ENCODE data around the gene ENPP3. TPM values are rescaled to one million over a fixed set of nuclear protein-coding genes. Genes with fewer than 3 reads are reported as not detected.

ENPP3 gene
- total RNA-seq, 1 donor from 2014 or later, result 0.09 TPM

DNA sequence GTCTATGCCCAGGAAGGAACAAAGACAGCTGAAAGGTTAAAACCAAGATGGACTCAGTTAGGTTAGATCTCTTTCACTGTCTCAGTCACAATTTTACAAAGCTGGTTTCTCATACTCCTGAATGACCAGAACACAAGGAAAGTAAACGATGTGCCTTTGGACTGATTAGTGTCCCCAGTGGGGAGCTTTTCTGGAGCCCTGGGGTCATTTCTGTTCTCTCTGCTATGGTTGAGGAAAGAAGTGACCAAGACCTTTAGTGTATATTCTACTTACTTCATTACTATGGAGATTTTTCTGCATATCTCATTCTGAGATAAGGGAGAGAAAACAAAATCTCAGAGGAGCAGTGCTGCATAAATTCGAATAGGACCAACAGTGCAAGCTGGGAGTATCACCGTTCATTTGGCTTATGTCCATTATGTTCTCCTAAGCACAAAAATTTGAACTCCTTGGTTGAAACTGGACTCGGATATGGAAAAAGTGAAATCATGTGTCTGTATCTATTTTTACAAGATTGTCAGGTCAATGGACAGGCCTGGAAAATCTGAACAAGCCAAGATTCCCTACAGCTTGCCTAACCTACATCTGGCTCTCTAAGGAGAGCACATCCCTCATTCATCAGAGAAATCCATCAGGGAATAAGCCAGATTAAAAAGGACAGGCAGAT, 136.3 kb downstream of the ENPP3 start:
- Histone ChIP-seq H3K4me3 (no peak overlapping the region), H3K27ac (no peak overlapping the region), H3K79me2 (ENCODE audit: low read depth) (no peaks in the 10 kb centered on the region), H3K9ac (no peak overlapping the region), H3K9me3 (ENCODE audit: low read depth) (no peaks in the 10 kb centered on the region), H3K27me3 (no peaks in the 10 kb centered on the region), H3K4me1 (no peaks in the 10 kb centered on the region), H3F3A (ENCODE audit: low read depth) (no peaks in the 10 kb centered on the region), H3K4me2 (no peak overlapping the region), H2AFZ (replicated peaks) (no peak overlapping the region), H4K20me1 (ENCODE audit: low read depth) (no peaks in the 10 kb centered on the region), H3K36me3 (no peaks in the 10 kb centered on the region)
- no peak for TF ChIP-seq EZH2phosphoT487 (IDR thresholded peaks at IDR 0.05)
- TF ChIP-seq, protein P1, sequence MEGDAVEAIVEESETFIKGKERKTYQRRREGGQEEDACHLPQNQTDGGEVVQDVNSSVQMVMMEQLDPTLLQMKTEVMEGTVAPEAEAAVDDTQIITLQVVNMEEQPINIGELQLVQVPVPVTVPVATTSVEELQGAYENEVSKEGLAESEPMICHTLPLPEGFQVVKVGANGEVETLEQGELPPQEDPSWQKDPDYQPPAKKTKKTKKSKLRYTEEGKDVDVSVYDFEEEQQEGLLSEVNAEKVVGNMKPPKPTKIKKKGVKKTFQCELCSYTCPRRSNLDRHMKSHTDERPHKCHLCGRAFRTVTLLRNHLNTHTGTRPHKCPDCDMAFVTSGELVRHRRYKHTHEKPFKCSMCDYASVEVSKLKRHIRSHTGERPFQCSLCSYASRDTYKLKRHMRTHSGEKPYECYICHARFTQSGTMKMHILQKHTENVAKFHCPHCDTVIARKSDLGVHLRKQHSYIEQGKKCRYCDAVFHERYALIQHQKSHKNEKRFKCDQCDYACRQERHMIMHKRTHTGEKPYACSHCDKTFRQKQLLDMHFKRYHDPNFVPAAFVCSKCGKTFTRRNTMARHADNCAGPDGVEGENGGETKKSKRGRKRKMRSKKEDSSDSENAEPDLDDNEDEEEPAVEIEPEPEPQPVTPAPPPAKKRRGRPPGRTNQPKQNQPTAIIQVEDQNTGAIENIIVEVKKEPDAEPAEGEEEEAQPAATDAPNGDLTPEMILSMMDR (IDR thresholded peaks at IDR 0.05), result no peak
- H3K27ac Mint-ChIP-seq, result no peak overlapping the region
- H3K27me3 Mint-ChIP-seq (ENCODE audit: insufficient read depth, low read depth), result peaks cover 5% of the 10 kb centered on the region
- DNase-seq (ENCODE audit: low spot score), result no peak
- no peak overlapping the region for H3K4me3 Mint-ChIP-seq
- H3K9me3 Mint-ChIP-seq, result no peaks in the 10 kb centered on the region
- H3K4me1 Mint-ChIP-seq, result no peaks in the 10 kb centered on the region
- H3K36me3 Mint-ChIP-seq, result no peaks in the 10 kb centered on the region

DNA sequence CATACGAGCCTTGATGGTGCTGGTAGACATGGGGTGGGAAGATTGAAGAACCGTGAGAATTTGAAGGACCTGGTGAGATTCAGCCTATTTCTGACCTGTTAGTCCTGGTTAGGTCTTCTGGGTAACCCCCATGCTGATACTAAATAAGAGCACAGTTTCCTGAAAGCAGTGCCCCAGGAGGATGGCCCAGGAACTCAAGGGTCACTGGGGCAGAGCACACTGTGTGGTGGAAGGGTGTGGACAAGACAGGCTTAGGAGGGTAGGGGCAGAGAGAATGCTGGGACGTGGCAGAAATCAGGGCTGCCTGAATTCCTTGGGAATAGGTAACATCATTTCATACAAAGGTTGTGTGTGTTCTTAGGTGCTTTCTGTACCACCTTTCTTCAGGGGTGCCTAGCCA, 138.8 kb downstream of the ENPP3 start:
- H3K9ac ChIP-seq, result no peak overlapping the region
- no peak overlapping the region for H3K4me3 Mint-ChIP-seq
- no peaks in the 10 kb centered on the region for H3K36me3 ChIP-seq
- H4K20me1 ChIP-seq (ENCODE audit: low read depth), result no peaks in the 10 kb centered on the region
- H2AFZ ChIP-seq (replicated peaks), result no peak overlapping the region
- peaks cover 5% of the 10 kb centered on the region for H3K27me3 Mint-ChIP-seq (ENCODE audit: insufficient read depth, low read depth)
- H3K27me3 ChIP-seq, result no peaks in the 10 kb centered on the region
- TF ChIP-seq EZH2phosphoT487 (IDR thresholded peaks at IDR 0.05), result no peak
- no peak for TF ChIP-seq EZH2 (IDR thresholded peaks at IDR 0.05)
- TF ChIP-seq, protein P1 (IDR thresholded peaks at IDR 0.05), result no peak
- no peak overlapping the region for H3K27ac ChIP-seq
- H3K4me3 ChIP-seq, result no peak overlapping the region
- no peak overlapping the region for H3K4me2 ChIP-seq
- H3K9me3 Mint-ChIP-seq, result no peaks in the 10 kb centered on the region
- no peak for DNase-seq (ENCODE audit: low spot score)
- no peaks in the 10 kb centered on the region for H3K4me1 Mint-ChIP-seq
- H3K79me2 ChIP-seq (ENCODE audit: low read depth), result no peaks in the 10 kb centered on the region
- no peaks in the 10 kb centered on the region for H3K36me3 Mint-ChIP-seq
- H3K4me1 ChIP-seq, result no peaks in the 10 kb centered on the region
- no peaks in the 10 kb centered on the region for H3K9me3 ChIP-seq (ENCODE audit: low read depth)
- H3K27ac Mint-ChIP-seq, result no peak overlapping the region
- H3F3A ChIP-seq (ENCODE audit: low read depth), result no peaks in the 10 kb centered on the region

DNA sequence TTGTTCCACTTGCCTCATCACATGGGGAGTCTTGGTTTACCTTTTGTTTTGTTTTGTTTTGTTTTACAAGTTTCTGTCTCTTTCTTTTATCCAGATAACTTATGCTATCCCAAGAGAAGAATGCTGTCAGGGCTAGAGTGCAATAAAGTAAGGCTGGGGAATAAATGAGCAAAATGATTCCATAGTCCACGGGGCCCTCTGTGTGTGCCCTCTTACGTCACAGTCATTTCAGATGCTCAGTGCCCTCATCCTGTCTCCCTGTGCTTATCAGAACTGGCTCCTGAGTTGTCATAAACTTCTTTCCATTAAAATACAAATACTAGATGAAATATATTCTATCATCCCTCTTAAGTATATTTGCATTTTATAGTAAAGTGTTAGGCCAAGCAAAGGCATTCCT, 139.9 kb downstream of the ENPP3 start:
- Histone ChIP-seq H3K27me3 (no peaks in the 10 kb centered on the region), H3F3A (ENCODE audit: low read depth) (no peaks in the 10 kb centered on the region), H3K4me1 (no peaks in the 10 kb centered on the region), H3K79me2 (ENCODE audit: low read depth) (no peaks in the 10 kb centered on the region), H3K4me3 (no peak overlapping the region), H4K20me1 (ENCODE audit: low read depth) (no peaks in the 10 kb centered on the region), H3K9ac (no peak overlapping the region), H3K4me2 (no peak overlapping the region), H2AFZ (replicated peaks) (no peak overlapping the region), H3K36me3 (no peaks in the 10 kb centered on the region), H3K27ac (no peak overlapping the region), H3K9me3 (ENCODE audit: low read depth) (no peaks in the 10 kb centered on the region)
- H3K36me3 Mint-ChIP-seq, result no peaks in the 10 kb centered on the region
- H3K9me3 Mint-ChIP-seq, result no peaks in the 10 kb centered on the region
- H3K4me3 Mint-ChIP-seq, result no peak overlapping the region
- H3K27ac Mint-ChIP-seq, result no peak overlapping the region
- TF ChIP-seq EZH2phosphoT487 (IDR thresholded peaks at IDR 0.05), result no peak
- TF ChIP-seq, protein P1 (IDR thresholded peaks at IDR 0.05), result no peak
- TF ChIP-seq EZH2 (IDR thresholded peaks at IDR 0.05), result no peak
- peaks cover 5% of the 10 kb centered on the region for H3K27me3 Mint-ChIP-seq (ENCODE audit: insufficient read depth, low read depth)
- DNase-seq (ENCODE audit: low spot score), result no peak
- H3K4me1 Mint-ChIP-seq, result no peaks in the 10 kb centered on the region

Measured in neural progenitor cell (in vitro differentiated cells).